Stimulated activated CD4-positive, alpha-beta T cell treated with anti-CD3 and anti-CD28 coated beads, Interleukin-4, amount 100 ng/mL, for 4 hours (primary cell): ENCODE results near the gene SIK3.
"Not testable (repeated sequence)": the region's sequence is repeated elsewhere in the genome, so short reads cannot be mapped to it uniquely, and the experiment has no call there.

Source experiments
- DNase-seq, 2 experiments: peaks; one replicate each; pipeline ENCODE4 v3.0.0-alpha.2; 2020

The SIK3 gene

GRCh38 chr11:117098269-117099232 lies at the start of gene SIK3:
Gene SIK3 (minus strand): TSS chr11:117098428. CDS start chr11:117098415, 13 bp downstream.
- peak; percentile 90 to 94 for DNase-seq

DNA sequence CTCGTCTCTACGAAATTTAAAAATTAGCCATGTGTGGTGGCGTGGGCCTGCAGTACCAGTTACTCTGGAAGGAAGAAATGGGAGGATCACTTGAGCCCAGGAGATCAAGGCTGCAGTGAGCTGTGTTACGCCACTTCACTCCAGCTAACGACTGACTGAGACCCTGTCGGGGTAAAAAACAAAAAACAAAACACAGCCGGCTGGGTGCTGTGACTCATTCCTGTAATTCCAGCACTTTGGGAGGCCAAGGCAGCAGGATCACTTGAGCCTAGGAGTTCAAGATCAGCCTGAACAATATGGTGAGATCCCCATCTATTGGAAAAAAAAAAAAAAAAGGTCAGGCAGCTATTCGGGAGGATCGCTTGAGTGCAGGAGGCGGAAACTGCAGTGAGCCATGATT lies 48.3 kb upstream of the SIK3 start:
- DNase-seq, result no peak

DNA sequence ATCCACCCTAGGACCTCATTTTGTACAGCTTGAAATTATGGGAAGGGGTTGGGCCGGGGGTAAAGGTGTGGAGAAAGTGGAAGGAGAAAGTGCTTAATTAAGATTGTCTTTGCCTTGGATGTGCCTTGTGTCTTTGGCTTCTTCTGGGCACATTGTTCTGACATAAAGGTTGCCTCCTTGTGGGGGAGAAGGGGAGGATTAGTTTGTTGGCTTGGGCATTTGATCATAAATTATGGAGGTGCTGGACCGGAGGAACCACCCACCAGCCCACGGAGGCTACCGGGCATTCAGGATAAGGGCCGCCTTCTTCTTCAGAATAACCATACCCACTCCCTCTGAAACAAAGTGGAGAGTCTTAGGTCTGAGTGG lies 47.1 kb upstream of the SIK3 start:
- no peak for DNase-seq

GRCh38 chr11:117144477-117145392 lies 46.5 kb upstream of the SIK3 start:
- peak; percentile 6 to 9 for DNase-seq

GRCh38 chr11:117143871-117144476 lies 45.7 kb upstream of the SIK3 start, which contains the start of gene PAFAH1B2:
Gene PAFAH1B2 (plus strand): TSS chr11:117144287. CDS start chr11:117152448, 8,161 bp downstream.
- peak; percentile 94 to 95 for DNase-seq

DNA sequence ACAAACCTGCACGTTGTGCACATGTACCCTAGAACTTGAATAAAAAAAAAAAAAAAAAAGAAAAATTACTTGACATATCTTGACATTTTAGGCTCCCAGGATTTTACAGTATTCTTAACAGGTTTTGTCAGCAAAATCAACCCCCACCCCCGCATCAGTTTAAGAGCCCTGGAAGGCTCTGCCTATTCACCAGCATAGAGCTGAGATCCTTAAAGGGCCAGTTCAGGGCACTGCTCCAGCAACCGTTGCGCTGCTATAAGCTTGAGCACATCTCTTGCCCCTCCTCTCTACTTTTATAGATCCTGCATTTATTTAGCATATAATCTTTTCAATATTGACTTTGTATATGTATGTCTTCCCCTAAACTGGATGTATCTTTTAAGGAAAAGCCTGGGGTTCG lies 45.2 kb upstream of the SIK3 start:
- DNase-seq, result peak; percentile 20 to 38

DNA sequence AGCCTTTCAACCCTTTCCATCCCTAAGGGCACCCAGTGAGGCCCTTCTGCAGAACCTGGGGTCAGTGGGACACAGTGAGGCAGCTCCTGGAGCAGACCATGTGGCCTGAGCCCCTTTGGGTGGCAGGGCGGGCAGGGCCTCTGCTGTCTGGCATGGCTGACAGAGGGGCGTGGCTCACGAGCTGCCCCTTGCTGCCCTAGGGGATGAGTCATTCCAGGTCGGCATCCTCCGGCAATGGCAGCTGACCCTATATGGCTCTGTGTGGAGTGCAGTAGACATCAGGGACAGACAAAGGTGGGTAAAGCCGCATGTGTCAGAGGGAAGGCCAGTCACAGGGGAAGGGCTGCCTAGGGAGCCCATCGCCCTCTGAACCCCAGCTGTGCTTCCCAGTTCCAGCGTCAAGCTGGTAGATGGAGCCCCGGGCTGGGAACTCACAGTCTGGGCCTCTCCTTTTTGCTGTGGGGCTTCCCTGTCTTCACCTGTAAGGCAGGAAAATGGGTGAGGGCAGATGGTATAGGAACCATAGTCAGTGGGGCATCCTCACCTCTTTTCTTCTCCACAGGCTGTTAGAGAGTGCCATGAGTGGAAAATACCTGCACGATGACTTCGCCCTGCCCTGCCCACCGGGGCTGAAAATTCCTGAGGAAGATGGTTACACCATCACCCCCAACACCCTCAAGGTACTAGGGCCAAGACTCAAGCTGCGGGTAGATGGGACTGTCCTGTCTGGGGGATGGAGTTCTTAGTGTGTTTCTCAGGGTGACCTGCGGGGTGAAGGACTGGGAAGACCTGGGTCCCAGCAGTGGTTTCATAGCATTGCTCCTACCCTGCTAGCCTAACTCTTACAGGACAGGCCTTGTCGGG lies 39.2 kb upstream of the SIK3 start:
- not testable (repeated sequence) for DNase-seq

DNA sequence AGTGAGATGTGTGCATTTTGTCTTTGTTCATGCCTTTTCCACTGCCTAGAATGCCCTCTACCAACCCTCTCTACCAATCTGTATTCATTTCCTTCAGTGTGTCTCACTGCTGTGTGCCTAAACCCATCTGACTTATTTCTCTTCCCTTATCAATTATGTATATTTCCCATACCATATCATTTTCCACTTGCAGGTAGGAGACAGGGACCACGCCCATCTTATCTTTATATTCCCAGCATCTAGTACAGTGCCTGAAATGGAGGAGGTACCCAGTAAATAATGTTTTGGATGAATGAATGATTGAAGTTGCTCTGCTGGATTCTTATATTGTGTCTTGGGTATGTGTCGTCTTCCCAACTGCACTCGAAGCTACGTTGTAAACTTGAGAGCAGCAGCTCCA lies 36.8 kb upstream of the SIK3 start:
- not testable (repeated sequence) for DNase-seq

DNA sequence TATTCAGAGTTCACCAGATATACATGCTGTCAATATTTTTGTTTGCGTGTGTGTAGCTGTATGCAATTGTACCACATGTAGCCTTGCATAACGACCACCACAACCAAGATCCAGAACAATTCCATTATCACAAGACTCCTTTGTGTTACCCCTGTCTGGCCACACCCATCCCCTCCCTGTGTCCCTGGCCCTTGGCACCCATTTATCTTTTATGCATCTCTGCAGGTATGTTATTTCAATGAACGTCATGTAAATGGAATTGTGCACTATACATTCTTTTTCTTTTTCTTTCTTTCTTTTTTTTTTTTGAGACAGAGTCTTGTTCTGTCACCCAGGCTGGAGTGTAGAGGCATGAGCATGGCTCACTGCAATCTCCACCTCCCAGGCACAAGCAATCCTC lies 36.2 kb upstream of the SIK3 start:
- no peak for DNase-seq

DNA sequence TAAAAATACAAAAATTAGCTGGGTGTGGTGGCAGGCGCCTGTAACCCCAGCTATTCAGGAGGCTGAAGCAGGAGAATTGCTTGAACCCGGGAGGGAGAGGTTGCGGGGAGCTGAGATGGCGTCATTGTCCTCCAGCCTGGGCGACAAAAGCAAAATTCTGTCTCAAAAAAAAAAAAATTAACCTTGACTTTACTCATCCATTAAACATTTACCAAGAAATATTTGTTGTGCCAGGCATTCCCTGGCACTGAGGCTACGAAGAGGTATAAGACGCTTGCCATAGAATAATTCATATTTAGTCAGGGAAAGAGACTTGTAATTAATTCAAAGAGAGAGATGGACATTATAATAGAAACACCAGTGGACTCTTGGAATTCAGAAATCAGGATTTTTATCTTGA lies 32.7 kb upstream of the SIK3 start:
- no peak for DNase-seq

DNA sequence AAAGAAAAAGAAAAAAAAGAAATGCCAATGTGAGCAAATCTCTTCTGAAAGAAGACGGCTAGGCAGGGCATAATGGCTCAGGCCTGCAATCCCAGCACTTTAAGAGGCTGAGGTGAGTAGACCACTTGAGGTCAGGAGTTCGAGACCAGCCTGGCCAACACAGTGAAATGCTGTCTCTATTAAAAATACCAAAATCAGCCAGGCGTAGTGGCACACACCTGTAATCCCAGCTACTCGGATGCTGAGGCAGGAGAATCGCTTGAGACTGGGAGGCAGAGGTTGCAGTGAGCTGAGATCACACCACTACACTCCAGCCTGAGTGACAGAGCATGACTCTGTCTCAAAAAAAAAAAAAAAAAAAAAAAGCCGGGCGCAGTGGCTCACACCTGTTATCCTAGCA lies 32.2 kb upstream of the SIK3 start:
- not testable (repeated sequence) for DNase-seq

GRCh38 chr11:117128289-117128688 lies 30.1 kb upstream of the SIK3 start:
- DNase-seq, result no peak

DNA sequence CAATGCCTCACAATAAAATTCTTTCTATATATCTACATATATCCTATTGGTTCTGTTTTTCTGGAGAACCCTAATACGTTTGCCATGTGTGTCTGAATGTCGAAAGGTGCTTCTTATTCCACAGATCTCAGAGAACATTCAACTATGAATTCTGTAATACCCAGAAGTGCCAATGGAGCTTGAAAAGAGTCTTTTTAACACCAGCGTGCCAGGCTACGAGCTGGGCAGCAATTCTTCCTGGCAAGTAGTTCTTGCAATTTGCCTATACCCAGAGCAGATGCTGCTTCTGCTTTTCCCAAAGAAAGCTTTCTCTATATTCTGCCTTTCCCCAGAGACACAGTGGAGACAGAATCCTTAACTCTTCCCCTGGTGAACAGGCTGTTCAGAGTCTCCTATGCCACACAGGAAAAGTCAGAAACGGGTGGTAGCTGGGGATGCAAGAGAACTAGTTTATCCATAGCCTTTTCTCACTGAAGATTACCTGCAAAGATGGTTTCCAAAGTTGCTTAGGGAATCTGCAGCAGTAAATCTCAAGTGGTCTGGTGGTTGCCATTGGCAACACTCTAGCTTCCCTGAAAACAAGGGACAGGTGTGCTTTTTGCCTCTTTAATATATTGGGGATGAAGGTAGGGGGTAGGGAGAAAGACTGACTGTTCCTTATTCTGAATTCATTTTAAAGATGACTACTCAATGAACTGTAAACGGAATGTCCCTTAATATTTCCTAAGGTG lies 29.1 kb upstream of the SIK3 start:
- no peak for DNase-seq

DNA sequence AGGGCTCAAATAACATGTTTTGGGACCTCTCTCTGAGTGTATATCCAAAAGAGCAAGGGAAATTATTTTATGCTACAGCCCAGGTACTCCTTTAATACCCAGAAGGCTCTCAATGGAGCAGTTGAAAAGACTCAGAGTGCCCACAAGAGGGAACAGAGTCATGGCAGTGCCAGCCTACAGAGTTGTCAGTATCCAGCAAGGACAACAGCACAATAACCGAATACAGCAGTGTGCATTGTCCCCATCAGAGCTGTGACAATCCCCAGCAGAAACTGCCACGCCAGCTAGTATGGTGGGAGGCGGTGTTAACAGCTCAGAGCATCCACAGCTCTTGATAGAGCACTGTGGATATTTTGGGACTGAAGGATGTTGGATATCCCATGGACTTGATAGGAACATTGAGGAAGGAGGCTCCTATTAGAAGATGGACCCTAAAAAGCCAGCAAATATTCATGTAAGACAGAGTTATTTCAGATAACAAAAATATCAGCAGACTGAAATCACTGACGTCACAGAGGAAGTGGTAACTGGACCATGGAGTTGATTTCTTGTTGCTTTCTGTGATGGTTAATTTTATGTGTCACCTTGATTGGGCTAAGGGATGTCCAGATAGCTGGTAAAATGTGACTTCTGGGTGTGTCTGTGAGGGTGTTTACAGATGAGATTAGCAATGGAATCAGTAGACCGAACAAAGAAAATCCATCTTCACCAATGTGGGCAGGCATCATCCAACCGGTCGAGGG lies 28.2 kb upstream of the SIK3 start:
- DNase-seq, result no peak

GRCh38 chr11:117122556-117122955 lies 24.3 kb upstream of the SIK3 start:
- DNase-seq, result no peak

DNA sequence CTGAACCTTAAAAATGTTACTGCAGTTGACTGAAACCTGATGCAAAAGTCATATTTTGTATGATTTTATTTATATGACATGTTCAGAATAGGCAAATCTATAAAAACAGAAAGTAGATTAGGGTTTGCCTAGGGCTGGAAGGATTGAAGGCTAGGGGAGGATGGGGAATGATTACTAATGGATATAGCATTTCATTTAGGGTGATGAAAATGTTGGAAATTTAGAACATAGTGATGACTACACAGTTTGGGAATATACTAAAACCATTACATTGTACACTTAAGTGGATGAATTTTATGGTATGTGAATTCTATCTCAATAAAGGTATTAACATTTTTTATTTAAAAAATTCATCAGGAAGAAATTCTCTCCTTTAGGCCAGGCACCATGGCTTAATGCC lies 22.9 kb upstream of the SIK3 start:
- DNase-seq, result no peak

DNA sequence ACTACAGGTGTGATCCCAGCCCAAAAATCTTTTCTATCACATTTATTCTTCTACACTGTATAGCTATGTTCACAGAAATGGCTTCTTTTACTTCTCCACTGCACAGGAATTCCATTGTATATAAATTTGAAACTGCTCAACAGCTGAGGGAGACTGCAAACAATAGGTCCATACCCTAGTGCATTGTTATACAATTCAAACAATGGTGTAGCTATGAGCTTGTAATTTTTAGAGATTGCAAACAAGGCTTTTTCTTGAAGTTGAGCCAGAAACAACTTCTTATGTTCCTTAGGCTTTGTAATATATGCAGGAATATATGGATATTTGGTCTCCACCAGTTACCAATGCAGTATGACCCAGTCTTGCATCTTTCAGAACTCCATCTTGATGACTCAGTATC lies 19.5 kb upstream of the SIK3 start:
- no peak for DNase-seq

- not testable (repeated sequence) for DNase-seq
Measured at GRCh38 chr11:117112939-117113338, 14.7 kb upstream of the SIK3 start.

DNA sequence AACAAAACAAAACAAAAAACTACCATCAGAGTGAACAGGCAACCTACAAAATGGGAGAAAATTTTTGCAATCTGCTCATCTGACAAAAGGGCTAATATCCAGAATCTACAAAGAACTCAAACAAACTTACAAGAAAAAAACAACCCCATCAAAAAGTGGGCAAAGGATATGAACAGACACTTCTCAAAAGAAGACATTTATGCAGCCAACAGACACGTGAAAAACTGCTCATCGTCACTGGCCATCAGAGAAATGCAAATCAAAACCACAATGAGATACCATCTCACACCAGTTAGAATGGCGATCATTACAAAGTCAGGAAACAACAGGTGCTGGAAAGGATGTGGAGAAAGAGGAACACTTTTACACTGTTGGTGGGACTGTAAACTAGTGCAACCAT lies 14.3 kb upstream of the SIK3 start:
- not testable (repeated sequence) for DNase-seq

GRCh38 chr11:117110294-117110950 lies 12.2 kb upstream of the SIK3 start:
- DNase-seq, result no peak
